EL (cell line): ENCODE results near the gene SP3.

Source experiments
- DNase-seq: peaks from one replicate; pipeline ENCODE4 v3.0.0-alpha.2; 2016

SP3 gene

GRCh38 chr2:173966274-173967098, 1.3 kb upstream of the SP3 start:
- DNase-seq: no peak

DNA sequence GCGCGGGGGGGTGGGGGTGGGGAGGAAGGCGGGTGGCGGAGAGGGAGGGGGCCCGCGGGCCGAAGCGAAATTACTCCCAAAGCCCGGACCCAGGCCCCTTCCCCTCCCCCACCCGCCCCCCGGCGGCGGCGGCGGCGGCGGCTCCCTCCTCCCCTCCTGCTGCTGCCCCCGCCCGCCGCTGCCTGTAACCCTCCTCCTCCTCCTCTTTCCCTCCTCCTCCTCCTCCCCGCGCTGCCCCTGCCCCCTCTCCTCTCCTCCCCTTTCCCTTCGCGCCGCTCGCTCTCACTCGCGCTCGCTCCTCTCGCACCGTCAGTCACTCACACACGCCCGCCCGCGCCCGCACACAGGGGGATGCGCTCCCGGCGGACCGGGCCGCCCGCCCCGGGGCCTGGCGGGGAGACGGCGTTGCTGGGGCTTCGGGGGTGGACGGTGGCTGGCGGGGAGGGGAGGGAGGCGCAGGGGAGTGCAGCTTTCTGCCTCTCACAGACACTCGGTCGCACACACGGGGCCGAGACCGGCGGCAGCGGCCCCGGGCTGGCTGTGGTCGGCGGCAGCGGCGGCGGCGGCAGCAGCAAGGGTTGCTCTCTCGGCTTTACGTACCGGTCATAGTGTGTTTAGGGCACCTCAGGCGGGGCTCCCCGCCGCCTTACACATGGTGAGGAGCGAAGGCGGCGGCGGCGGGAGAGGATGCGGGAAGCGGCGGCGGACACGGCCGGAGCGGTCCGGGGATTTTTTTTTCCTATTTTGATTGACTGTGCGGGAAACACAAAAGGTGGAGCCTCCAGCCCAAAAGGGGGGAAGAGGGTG, 405 bp downstream of the SP3 start:
- DNase-seq: peak; percentile 90

DNA sequence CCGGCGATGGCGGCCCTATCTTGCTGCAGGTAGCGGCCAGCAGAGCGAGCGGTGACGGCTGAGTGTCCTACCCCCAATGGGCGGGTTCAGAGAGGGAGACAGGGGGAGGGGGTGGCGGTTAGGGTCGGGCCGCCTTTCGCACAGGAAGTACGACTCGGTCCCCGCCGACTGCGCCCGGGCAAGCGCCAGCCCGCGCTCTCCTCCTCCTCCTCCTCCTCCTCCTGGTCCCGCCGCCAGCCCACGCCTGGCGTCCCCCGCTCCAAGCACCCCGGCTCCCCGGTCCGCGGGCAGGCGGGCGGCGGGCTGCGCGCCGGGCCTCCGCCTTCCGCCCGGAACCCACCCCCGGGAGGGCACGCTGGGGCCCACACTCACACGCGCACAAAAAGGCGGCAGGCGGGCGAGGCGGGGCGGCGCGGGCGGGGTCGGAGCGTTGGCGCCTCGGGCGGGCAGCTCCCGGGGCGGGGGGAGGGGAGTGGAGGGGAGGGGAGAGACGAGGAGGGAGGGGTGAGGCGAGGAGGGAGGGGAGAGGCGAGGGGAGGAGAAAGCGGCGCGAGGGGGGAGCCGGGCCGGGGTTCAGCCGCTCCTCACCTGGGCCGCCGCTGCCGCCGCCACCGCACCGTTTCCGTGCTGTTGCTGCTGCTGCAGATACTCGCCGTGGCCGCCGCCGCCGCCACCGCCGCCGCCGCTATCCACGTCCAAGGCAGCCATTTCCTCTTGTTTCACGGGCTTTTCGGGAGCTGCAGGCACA, 1.2 kb downstream of the SP3 start:
- DNase-seq: peak; percentile 89

GRCh38 chr2:173963323-173963816, 1.8 kb downstream of the SP3 start:
- peak; percentile 70 for DNase-seq

DNA sequence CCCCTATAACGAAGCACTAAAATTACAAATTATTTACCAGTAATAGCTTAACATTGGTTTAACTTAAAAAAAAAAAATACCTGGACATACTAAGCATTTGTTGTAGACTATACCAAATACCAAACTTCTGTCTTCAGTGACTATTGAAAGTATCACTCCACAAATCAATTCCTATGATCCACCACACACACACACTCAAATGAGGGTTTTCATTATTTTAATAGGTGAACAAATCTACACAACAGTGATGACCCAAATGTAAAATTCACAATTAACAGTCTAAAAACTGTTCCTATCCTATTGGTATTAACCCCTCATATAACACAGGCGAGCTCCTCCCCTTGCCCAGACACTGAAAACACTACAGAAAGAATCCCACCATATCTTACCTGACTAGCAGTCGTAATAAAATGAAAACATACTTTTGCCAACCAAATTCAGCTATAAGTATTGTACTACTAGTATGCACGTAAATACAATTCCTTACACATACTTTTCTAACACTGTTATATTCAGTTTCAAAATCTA, 2.5 kb downstream of the SP3 start:
- DNase-seq: no peak

- DNase-seq: peak; percentile 34
Observed at GRCh38 chr2:173962031-173962430, 3.1 kb downstream of the SP3 start.

- peak; percentile 38 for DNase-seq
Observed at GRCh38 chr2:173961346-173961705, 3.8 kb downstream of the SP3 start.

DNA sequence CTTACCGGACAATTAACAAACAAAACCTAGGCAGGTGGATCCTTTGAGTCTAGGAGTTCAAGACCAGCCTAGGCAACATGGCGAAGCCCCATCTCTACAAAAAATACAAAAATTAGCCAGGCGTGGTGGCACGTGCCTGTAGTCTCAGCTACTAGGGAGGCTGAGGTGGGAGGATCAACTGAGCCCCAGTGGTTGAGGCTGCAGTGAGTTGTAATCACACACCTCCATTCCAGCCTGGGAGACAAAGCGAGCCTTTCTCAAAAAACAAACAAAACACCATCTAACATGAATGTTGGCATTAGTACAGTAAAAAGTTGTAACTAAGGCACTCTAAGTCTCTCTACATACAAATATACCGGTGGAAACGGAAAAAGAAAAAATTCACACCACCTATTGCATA, 5.3 kb downstream of the SP3 start:
- DNase-seq: no peak

GRCh38 chr2:173959358-173959884, 5.8 kb downstream of the SP3 start:
- no peak for DNase-seq

DNA sequence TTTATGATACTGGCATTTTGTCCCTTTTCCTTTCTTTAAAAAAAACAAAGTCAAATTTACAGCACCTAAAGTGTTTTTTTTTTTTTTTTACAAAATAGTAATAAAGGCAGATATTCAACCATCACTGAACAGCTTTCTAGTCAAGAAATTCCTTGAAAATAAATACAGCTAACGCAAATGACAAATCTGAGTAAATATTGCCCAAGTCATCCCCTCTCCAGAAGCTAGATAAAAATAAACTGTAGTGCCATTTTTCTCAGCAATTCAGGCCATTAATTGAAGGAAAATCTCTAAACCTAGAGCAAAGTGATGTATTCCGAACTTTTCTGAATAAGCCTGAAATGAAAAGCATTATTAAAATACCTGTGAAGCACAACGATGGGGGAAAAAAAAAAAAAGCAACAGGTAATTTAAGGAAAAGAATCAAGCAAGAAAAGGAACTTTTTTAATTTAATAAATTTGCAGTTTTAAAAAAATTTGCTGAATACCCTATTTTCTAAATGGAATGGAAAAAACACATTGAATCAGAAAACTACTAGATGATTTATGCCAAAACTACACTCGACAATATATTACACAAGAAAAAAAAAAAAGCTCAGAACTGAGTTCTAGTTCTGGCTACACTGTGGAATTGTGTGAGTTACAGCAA, 6.9 kb downstream of the SP3 start:
- no peak for DNase-seq

DNA sequence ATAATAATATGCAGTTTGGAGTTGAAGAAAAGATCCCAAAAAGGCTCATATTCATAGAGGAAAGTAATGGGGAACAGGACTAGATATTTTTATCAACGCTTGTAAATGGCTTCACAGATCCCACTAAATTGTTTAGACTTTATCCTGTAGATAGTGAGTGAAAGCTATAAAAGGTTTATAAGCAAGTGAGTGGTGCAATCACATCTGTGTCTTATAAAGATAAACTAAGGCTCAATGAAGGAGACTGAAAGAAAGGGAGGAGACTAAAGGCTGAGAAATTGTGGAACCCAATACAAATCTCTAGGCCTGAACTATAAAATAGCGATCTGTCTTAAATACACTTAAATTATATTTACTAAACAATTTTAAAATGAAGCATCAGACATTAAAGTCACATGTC, 7.7 kb downstream of the SP3 start:
- DNase-seq: no peak

DNA sequence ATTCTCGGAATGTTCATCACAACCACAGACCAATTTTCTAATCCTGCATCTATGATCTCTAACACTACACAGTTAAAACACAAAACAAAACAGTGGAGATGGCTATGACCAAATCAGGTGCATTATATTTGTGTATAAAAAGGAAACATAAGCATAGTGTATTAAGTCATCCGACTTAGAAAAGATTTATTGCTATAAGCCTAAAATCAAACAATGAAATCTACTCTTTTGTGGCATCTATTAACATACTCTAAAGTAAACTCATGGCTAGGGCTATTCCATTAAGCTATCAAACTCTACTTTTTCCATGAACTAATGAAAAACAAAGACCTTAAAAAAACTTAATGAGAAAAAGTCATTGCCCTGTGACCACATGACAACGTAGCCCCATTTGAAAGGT, 8.7 kb downstream of the SP3 start:
- no peak for DNase-seq

DNA sequence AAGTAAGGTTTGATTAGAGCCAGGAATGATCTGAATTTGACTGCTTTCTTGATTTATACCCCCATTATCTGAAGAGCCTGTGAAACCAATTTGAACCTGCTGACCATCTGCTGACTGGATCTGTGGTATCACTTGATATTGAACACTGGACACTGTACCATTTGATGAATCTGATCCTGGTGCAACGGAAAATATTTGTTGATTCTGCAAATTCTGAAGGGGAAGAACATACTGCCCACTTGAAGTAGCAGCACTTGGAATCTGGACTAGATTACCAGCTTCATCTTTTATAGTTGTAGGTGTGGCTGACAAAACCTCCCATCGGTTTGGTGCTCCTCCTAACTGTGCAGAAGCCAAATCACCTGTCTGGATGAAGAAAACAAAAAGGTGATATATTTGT, 9.3 kb downstream of the SP3 start:
- DNase-seq: no peak

- DNase-seq: no peak
Observed at GRCh38 chr2:173955004-173955403, 10.2 kb downstream of the SP3 start.

GRCh38 chr2:173953047-173953424, 12.1 kb downstream of the SP3 start:
- no peak for DNase-seq

DNA sequence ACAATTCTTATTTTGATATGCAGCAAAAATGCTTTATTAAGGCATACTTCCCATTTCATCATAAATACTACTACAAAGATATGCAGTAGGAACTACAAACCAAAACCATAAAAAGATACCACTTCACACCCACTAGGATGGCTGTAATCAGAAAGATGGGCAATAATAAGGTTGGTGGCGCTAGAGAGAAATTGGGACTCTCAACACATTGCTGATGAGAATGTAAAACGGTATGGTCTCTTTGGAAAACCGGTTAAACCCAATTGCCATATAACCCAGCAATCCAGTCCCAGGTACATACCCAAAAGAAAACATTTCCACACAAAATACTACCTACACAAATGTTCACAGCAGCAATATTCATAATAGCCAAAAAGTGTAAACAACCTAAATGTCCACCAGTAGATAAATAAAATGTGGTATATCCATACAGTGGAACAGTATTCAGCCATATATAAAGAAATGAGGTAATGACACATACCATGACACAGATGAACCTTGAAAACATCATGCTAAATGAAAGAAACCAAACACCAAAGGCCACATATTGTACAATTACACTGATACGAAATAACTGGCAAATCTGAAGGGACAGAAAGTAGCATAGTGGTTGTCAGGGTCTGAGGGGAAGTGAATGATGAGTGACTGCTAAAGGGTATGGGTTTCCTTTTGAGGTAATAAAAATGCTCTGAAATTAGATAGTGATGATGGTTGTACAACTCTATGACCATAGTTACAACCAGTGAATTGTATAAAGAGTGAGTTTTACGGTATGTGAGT, 12.7 kb downstream of the SP3 start:
- no peak for DNase-seq

DNA sequence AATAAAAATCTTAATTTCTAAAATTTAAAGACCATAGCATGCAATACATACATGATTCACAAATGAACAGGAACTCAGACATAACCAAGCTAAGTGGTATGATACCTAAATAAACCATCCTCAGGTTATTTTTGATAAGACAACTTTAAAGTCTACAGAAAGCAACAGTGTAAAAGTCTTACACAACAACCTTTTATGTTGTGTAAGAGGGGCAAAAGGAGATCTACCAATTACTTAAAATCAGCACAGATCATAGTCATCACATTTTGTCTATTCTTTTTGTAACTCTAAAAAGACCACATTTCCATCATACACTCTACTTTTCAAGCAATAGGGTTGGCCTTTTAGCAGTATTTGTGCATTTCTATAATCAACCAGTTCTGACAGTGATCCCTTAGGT, 16.3 kb downstream of the SP3 start:
- DNase-seq: no peak

GRCh38 chr2:173948198-173948597, 17.0 kb downstream of the SP3 start:
- no peak for DNase-seq

DNA sequence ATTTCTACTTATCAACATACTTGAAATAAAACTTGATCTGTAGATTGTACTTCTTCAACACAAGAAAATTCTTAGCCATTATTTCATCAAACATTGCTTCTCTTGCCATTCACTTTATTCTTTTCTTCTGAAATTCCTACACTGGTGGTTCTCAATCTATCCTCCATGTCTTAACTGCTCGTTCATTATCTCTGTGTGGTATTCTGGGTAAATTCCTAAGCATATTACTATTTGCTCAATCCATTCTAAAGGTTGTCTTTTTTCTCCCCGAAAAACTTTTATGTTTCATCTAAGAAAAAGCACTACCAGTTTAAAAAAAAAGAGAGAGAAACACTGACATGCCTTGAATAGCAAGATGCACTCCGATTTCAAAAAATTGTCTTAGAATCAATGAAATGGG, 18.0 kb downstream of the SP3 start:
- no peak for DNase-seq

- no peak for DNase-seq
Observed at GRCh38 chr2:173943738-173944137, 21.4 kb downstream of the SP3 start.

GRCh38 chr2:173942861-173943523, 22.2 kb downstream of the SP3 start:
- DNase-seq: peak; percentile 68
